PFSK-1 (cell line): ENCODE results near the gene DNAH14.

Experiments used
- FOXP2 ChIP-seq: optimal IDR thresholded peaks from 2 replicates; pipeline ENCODE3; 2011; ENCODE audit warnings: borderline replicate concordance, control low read depth, inconsistent platforms; ENCODE audit not compliant: insufficient read depth; ENCODE audit errors: extremely low read length, extremely low read depth
- POLR2AphosphoS5 ChIP-seq: IDR thresholded peaks from 2 replicates; pipeline ENCODE4 v1.6.1; 2012; ENCODE audit warnings: low read depth, mild to moderate bottlenecking, control low read depth, low read length, moderate library complexity
- SIN3A ChIP-seq: IDR thresholded peaks from 2 replicates; pipeline ENCODE4 v1.6.1; 2012; ENCODE audit warnings: mild to moderate bottlenecking, low read length, moderate library complexity, borderline replicate concordance; ENCODE audit not compliant: insufficient read depth
- TAF1 ChIP-seq: IDR thresholded peaks from 2 replicates; pipeline ENCODE4 v1.6.1; 2012; ENCODE audit warnings: low read length, control low read depth, borderline replicate concordance; ENCODE audit not compliant: insufficient read depth
- TF ChIP-seq, protein P1 (sequence below), 2 experiments: IDR thresholded peaks; 2 replicates each; pipeline versions ENCODE4 v1.6.1 to v1.8.0; 2011 to 2012; ENCODE audit warnings: low read depth in 2 of 2, low read length in 2 of 2, control low read depth in 1 of 2, inconsistent platforms in 1 of 2, mild to moderate bottlenecking in 1 of 2, moderate library complexity in 1 of 2; ENCODE audit not compliant: insufficient read depth in 1 of 2

Gene DNAH14

DNA sequence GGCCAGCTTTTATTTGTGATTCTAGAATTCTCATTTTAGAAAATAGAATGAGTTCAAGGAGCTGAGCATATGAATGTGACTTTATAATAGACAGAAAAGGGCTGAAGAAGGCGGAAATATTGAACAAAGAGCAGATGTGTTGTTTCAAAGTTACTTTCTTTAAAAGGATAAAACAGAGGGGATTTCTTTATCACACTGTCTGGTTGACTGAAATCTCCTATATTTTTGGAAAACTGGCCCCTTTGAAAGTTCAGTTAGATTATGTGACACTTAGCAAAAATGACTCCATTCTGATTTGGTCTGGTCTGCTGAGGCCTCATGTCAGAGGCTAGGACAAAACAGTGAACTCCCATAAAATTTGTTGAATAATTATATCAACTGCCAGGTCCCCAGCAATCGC lies 46.4 kb upstream of the DNAH14 start:
- TF ChIP-seq SIN3A (no peak), FOXP2 (no peak), TAF1 (no peak), POLR2AphosphoS5 (no peak)
- TF ChIP-seq, protein P1, sequence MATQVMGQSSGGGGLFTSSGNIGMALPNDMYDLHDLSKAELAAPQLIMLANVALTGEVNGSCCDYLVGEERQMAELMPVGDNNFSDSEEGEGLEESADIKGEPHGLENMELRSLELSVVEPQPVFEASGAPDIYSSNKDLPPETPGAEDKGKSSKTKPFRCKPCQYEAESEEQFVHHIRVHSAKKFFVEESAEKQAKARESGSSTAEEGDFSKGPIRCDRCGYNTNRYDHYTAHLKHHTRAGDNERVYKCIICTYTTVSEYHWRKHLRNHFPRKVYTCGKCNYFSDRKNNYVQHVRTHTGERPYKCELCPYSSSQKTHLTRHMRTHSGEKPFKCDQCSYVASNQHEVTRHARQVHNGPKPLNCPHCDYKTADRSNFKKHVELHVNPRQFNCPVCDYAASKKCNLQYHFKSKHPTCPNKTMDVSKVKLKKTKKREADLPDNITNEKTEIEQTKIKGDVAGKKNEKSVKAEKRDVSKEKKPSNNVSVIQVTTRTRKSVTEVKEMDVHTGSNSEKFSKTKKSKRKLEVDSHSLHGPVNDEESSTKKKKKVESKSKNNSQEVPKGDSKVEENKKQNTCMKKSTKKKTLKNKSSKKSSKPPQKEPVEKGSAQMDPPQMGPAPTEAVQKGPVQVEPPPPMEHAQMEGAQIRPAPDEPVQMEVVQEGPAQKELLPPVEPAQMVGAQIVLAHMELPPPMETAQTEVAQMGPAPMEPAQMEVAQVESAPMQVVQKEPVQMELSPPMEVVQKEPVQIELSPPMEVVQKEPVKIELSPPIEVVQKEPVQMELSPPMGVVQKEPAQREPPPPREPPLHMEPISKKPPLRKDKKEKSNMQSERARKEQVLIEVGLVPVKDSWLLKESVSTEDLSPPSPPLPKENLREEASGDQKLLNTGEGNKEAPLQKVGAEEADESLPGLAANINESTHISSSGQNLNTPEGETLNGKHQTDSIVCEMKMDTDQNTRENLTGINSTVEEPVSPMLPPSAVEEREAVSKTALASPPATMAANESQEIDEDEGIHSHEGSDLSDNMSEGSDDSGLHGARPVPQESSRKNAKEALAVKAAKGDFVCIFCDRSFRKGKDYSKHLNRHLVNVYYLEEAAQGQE (IDR thresholded peaks at IDR 0.05; ENCODE audit: insufficient read depth in 1 of 2, low read depth in 2 of 2, low read length in 2 of 2): no peak

DNA sequence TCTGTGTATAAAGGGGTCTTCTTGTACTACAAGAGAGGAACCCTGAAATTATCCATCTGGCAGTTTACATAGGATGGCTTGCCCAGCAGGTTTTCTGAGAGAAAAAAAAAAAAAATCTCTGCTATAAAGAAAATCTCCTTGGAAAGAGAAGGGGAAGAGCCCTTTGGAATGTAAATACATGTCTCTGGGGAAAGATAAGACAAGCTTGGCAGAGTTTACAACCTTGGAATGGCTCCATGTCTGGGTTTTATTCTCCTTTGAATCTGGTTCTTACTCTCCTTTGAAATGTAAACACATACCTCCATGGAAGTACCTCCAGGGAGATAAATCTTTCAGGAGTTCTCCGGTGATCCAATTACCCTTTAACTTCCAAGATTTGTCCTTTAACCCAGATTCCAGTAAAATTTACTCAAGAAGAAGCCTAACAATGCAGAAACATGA lies 45.1 kb upstream of the DNAH14 start:
- TF ChIP-seq POLR2AphosphoS5: no peak
- TF ChIP-seq SIN3A: no peak
- TF ChIP-seq, protein P1 (IDR thresholded peaks at IDR 0.05; ENCODE audit: insufficient read depth in 1 of 2, low read depth in 2 of 2, low read length in 2 of 2): no peak
- no peak for TF ChIP-seq FOXP2
- TF ChIP-seq TAF1: no peak

DNA sequence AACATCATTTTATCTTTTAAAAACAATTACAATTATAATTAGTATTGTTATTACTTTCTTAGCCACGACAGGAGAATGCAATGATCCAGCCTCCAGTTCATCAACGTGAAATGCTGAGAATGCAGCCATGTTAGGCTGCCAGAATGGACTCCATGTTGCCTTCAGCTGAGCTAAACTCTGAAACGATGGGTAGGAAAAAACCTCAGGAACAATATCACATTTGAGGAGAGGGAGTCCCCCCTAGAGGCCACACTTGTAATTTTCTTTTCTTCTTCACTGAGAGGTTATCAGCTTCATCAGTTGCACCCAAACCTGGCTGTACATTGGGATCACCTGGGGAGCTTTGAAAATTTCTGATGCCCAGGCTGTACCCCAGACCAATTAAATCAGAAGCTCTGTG lies 34.6 kb upstream of the DNAH14 start:
- TF ChIP-seq, protein P1 (IDR thresholded peaks at IDR 0.05; ENCODE audit: insufficient read depth in 1 of 2, low read depth in 2 of 2, low read length in 2 of 2): no peak
- TF ChIP-seq TAF1 (no peak), POLR2AphosphoS5 (no peak), SIN3A (no peak), FOXP2 (no peak)

DNA sequence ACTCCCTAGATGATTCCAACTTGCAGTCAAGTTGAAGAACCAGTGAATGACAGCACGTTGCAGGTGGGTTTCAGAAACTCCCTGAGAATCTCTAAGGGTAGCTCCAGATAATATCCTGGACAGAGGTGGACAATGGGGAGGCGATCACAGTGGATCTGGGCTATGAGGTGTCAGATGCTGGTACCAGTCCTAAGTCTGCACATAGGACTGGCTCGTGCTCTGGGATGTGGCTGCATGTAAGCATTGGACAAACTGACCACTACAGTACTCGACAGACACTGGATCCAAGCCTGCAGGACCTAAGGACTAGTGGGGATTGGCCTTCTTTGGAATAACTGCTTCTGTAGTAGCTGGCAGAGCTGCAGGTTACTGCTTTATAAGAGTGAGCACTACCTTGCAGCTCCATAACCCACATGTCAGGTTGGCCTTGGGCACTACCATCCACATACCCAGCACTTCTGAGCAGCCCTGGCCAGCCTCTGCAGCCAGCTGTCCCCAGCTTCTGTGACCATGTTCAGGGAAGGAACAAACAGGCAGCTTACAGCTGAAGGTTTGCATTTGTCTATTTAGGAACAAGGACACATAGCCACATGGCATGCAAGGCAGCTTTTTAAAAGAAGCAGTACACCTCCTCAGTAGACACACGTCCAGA lies 33.2 kb upstream of the DNAH14 start:
- no peak for TF ChIP-seq FOXP2

DNA sequence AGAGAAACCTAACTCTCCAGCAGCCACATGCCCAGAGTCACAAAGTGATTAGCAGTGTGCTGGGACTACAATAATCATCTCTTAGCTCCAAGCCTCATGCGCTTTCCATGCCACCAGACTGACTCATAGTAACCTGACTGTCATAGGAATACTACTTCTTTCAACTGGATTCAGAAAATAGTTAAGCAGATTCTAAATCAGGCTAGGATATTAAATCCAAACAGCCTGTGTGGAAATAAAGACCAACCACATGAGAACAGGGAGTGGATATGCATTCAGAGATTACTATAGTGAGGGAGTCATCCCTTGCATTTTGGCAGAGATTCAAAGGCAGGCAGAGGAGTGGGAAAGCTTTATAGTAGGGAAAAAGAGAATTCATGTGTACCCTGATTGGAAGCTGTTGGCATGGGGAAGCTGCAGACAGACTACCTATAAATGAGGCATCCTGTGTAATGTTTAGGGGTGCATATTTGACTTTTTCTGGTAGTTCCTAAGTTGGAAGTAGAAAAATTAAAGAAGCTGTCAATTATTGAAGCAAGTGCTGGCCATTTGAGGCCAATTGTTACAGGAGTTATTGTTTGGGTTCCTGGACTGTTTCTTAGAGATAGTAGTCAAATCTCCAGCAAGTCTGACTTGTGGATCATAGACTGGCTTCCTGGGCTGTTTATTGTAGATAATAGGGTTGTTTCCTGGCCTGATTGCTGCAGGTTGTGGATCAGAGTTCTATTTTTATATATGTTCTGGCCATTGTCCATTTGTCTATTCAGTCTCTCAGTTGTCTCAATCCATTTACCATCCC lies 31.7 kb upstream of the DNAH14 start:
- TF ChIP-seq SIN3A (no peak), TAF1 (no peak), POLR2AphosphoS5 (no peak), FOXP2 (no peak)
- TF ChIP-seq, protein P1 (IDR thresholded peaks at IDR 0.05; ENCODE audit: insufficient read depth in 1 of 2, low read depth in 2 of 2, low read length in 2 of 2): no peak
